ENCODE results near the gene ADGRF4.

ADGRF4 gene

GRCh38 chr6:47681201-47681990, 17.0 kb upstream of the ADGRF4 start:
- no peak for DNase-seq (ENCODE audit: low read depth)

GRCh38 chr6:47686411-47686810, 12.0 kb upstream of the ADGRF4 start:
- DNase-seq (ENCODE audit: low read depth), result no peak

- no peak for DNase-seq (ENCODE audit: low read depth)
Observed at GRCh38 chr6:47687432-47687831, 10.9 kb upstream of the ADGRF4 start.

- DNase-seq (ENCODE audit: low read depth), result no peak
Observed at GRCh38 chr6:47690214-47690613, 8.2 kb upstream of the ADGRF4 start.

GRCh38 chr6:47690791-47691190, 7.6 kb upstream of the ADGRF4 start:
- no peak for DNase-seq (ENCODE audit: low read depth)

DNA sequence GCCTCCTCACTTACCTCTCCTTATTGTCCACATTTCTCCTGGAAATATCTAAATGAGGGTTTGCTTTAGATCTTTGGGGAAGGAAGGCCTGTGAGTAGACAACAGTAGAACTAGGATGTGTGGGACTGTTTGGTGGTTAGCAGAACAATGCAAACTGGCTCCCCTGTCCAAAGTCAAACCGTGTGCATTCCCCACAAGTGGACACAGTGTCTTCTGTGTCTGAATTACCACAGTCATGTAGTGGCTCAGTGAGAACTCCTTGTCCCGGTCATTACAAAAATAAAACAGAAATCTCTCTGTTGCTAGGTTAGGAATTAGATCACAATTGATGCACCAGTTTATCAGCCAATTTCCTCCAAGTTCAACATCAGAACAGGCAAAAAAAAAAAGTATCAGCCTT, 455 bp upstream of the ADGRF4 start:
- no peak for DNase-seq (ENCODE audit: low read depth)

- DNase-seq (ENCODE audit: low read depth), result no peak
Observed at GRCh38 chr6:47700053-47700452, 1.7 kb downstream of the ADGRF4 start.

DNA sequence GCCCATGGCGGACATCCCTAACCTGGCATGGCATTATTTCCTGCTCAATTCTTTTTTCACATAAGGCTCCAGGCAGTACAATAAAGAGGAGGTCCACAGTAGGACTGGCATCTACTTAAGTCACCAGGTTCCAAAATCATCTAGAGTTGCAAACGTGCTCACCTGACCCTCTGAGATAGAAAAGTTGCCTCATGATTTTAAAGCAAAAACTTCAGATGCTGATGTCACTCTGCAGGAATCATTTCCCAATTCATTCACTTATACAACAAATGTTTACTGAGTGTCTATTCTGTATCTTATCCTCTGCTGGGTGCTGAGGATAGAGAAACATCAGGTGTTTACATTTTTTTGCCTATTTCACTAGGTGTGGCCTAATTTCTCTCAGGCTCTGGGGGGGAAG, 2.2 kb downstream of the ADGRF4 start:
- DNase-seq (ENCODE audit: low read depth), result no peak

GRCh38 chr6:47701363-47701762, 3.0 kb downstream of the ADGRF4 start:
- DNase-seq (ENCODE audit: low read depth), result no peak

GRCh38 chr6:47709160-47709559, 10.8 kb downstream of the ADGRF4 start:
- no peak for DNase-seq (ENCODE audit: low read depth)

GRCh38 chr6:47710295-47710694, 11.9 kb downstream of the ADGRF4 start:
- DNase-seq (ENCODE audit: low read depth), result no peak

- DNase-seq (ENCODE audit: low read depth), result no peak
Observed at GRCh38 chr6:47713200-47713599, 14.8 kb downstream of the ADGRF4 start.

DNA sequence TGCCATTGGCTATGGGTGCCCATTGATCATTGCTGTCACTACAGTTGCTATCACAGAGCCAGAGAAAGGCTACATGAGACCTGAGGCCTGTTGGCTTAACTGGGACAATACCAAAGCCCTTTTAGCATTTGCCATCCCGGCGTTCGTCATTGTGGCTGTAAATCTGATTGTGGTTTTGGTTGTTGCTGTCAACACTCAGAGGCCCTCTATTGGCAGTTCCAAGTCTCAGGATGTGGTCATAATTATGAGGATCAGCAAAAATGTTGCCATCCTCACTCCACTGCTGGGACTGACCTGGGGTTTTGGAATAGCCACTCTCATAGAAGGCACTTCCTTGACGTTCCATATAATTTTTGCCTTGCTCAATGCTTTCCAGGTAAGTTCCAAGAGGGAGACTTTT, 16.4 kb downstream of the ADGRF4 start:
- DNase-seq (ENCODE audit: low read depth), result no peak

- DNase-seq (ENCODE audit: low read depth), result no peak
Observed at GRCh38 chr6:47715782-47716181, 17.4 kb downstream of the ADGRF4 start.

- DNase-seq (ENCODE audit: low read depth), result no peak
Observed at GRCh38 chr6:47716207-47716606, 17.8 kb downstream of the ADGRF4 start.

- no peak for DNase-seq (ENCODE audit: low read depth)
Observed at GRCh38 chr6:47718571-47718970, 20.2 kb downstream of the ADGRF4 start.

DNA sequence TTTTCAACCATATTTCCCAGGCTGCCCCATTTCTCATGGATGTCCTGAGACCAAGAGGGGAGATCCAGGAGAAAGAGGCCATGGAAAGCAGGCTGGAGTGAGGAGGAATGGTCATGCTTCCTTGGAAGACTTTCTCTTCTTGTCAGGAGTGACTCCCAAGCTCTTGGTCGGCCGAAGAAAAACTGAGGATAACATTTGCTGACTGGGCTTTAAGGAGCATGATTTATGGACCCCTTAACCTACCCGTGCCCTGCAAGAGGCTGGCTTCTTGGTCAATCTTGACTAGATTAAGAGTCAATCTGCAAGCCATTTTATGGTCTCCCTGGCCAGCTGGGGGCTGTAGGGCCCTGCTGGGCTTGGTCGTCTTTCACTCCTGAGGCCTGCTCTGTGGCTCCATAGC, 22.8 kb downstream of the ADGRF4 start:
- no peak for DNase-seq (ENCODE audit: low read depth)

DNA sequence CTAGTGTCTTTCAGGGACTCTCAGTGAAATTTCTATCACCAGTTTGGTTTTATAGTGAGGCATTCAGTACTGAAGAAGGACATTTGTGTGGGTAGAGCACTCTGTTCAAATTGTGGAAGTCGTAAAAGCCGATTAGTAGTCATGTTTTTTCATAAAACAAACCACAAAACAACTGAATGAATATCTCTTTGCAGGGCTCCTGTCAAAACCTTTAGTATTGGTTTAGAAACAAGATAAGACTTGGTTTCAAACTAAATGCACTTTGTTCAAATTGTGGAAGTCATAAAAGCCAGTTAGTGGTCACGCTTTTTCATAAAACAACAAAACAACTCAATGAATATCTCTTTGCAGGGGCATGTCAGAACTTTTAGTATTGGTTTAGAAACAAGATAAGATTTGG, 23.8 kb downstream of the ADGRF4 start:
- DNase-seq (ENCODE audit: low read depth), result no peak

GRCh38 chr6:47724300-47724699, 25.9 kb downstream of the ADGRF4 start:
- DNase-seq (ENCODE audit: low read depth), result no peak

DNA sequence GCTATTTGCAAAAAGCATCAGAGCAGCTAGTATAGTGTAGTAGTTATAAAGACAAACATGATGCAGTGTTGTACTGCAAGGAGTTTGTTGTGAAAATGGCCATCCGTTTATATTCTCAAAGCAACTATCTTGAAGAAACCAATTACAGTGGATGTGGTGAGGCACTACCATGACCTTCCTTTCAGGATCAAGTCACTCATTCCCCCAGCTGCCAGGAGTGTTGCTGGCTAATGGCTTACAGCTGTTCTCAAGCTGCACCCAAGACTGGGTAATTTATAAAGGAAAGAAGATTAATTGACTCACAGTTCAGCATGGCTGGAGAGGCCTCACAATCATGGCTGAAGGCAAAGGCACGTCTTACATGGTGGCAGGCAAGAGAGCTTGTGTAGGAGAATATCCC, 29.0 kb downstream of the ADGRF4 start:
- no peak for DNase-seq (ENCODE audit: low read depth)

- DNase-seq (ENCODE audit: low read depth), result no peak
Observed at GRCh38 chr6:47729019-47729418, 30.6 kb downstream of the ADGRF4 start.

- DNase-seq (ENCODE audit: low read depth), result no peak
Observed at GRCh38 chr6:47729457-47729856, 31.1 kb downstream of the ADGRF4 start.

- no peak for DNase-seq (ENCODE audit: low read depth)
Observed at GRCh38 chr6:47733879-47734558, 35.6 kb downstream of the ADGRF4 start.

All from stimulated activated CD8-positive, alpha-beta memory T cell treated with anti-CD3 and anti-CD28 coated beads, Interleukin-7, amount 100 ng/mL, for 24 hours (primary cell).